Gastroesophageal sphincter (tissue), 4 donors: Measurements from ENCODE around the gene BMPR1A. TPM values are rescaled to one million over a fixed set of nuclear protein-coding genes. Genes with fewer than 3 reads are reported as not detected.

ENCODE experiments used
- ATAC-seq: fragments of 150-250 bp; one replicate; pipeline ENCODE4 v1.9.1; 2016; ENCODE audit warnings: mild to moderate bottlenecking, moderate library complexity
- H3K27ac ChIP-seq, 4 donors: fragments of 200-600 bp; sonication (generic) in 3 of 4; 1 replicate in 3 of 4; 2 replicates in 1 of 4; pipeline ENCODE4 v1.5.1; 2016 to 2019
- H3K27me3 ChIP-seq: fragments of 200-600 bp; sonication (generic); one replicate; pipeline ENCODE4 v1.5.1; 2019
- H3K36me3 ChIP-seq, 2 donors: fragments of 200-600 bp; sonication (generic); one replicate each; pipeline ENCODE4 v1.5.1; 2019; ENCODE audit warnings: control low read depth in 1 of 2
- H3K4me1 ChIP-seq, 3 donors: fragments of 200-600 bp; sonication (generic); 1 replicate in 2 of 3; 2 replicates in 1 of 3; pipeline ENCODE4 v1.5.1; 2016 to 2019; ENCODE audit warnings: control low read depth in 2 of 3
- H3K4me3 ChIP-seq, 2 donors: fragments of 200-600 bp; sonication (generic); one replicate each; pipeline ENCODE4 v1.5.1; 2019; ENCODE audit warnings: mild to moderate bottlenecking in 1 of 2, moderate library complexity in 1 of 2
- H3K9me3 ChIP-seq, 3 donors: fragments of 200-600 bp; sonication (generic); one replicate each; pipeline ENCODE4 v1.5.1; 2017 to 2019; ENCODE audit warnings: control low read depth in 2 of 3
- EP300 ChIP-seq: sonication (generic); formaldehyde crosslinking; IDR thresholded peaks from one replicate; pipeline ENCODE4 v1.6.1; 2017; ENCODE audit warnings: antibody characterized with exemption, mild to moderate bottlenecking
- POLR2A ChIP-seq, 2 donors: fragments of 450-650 bp; IDR thresholded peaks; one replicate each; pipeline ENCODE4 v1.6.1; 2017; ENCODE audit warnings: antibody characterized with exemption in 2 of 2, mild to moderate bottlenecking in 2 of 2, moderate library complexity in 1 of 2
- POLR2AphosphoS5 ChIP-seq: sonication (generic); formaldehyde crosslinking; IDR thresholded peaks from one replicate; pipeline ENCODE4 v1.6.1; 2017; ENCODE audit warnings: antibody characterized with exemption
- WGBS, 2 donors: methylation state at CpG; one replicate each; pipeline ENCODE4 v1.1.5; 2018; ENCODE audit warnings: low coverage in 1 of 2; 5-methylcytosine and 5-hydroxymethylcytosine counted together
- total RNA-seq, 4 donors: library from RNA; depleted of rRNA; stranded (reverse); fragments of >200 nt; gene quantifications; one replicate each; pipeline ENCODE4 v1.1.0, GENCODE V29; 2016
- TF ChIP-seq, protein P1 (sequence below), 4 experiments: fragments of 200-600 bp in 2 of 4; fragments of 450-650 bp in 2 of 4; sonication (generic) in 1 of 4; IDR thresholded peaks; one replicate each; pipeline ENCODE4 v1.5.1; 2017 to 2019; ENCODE audit warnings: antibody characterized with exemption in 4 of 4, mild to moderate bottlenecking in 2 of 4, moderate library complexity in 2 of 4

The BMPR1A gene
- total RNA-seq, 4 donors from 2014 or later, result 91.5 to 121 (median 117) TPM

DNA sequence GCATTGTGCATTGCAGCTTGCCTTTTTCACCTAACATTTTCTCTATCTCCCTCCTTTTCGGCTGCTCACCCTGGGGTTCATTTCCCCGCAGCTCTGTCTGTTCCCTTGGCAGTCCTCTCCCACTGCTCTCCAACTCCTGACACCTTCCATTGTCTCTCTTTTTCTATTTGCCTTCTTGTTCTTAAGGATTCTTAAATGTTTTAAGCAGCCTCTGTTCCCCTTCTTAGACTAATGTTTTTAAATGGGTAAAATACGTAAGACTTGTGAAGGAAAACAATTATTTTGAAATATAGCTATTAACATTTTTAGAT, 19.4 kb downstream of the BMPR1A start:
- Histone ChIP-seq H3K4me1 (peaks cover 3 to 80% (median 9%) of the 10 kb centered on the region in 3 donors), H3K36me3 (no peaks in the 10 kb centered on the region), H3K4me3 (no peak overlapping the region), H3K27ac (peak overlapping the region in 2 of 4 donors; percentile 22 to 38), H3K9me3 (no peaks in the 10 kb centered on the region), H3K27me3 (no peaks in the 10 kb centered on the region)
- no peak for ATAC-seq
- TF ChIP-seq POLR2AphosphoS5 (no peak), EP300 (no peak), POLR2A (IDR thresholded peaks at IDR 0.05) (no peak)
- TF ChIP-seq, protein P1, sequence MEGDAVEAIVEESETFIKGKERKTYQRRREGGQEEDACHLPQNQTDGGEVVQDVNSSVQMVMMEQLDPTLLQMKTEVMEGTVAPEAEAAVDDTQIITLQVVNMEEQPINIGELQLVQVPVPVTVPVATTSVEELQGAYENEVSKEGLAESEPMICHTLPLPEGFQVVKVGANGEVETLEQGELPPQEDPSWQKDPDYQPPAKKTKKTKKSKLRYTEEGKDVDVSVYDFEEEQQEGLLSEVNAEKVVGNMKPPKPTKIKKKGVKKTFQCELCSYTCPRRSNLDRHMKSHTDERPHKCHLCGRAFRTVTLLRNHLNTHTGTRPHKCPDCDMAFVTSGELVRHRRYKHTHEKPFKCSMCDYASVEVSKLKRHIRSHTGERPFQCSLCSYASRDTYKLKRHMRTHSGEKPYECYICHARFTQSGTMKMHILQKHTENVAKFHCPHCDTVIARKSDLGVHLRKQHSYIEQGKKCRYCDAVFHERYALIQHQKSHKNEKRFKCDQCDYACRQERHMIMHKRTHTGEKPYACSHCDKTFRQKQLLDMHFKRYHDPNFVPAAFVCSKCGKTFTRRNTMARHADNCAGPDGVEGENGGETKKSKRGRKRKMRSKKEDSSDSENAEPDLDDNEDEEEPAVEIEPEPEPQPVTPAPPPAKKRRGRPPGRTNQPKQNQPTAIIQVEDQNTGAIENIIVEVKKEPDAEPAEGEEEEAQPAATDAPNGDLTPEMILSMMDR (IDR thresholded peaks at IDR 0.05), result no peak
- 16 to 27% methylated on average over 3 of the region's 3 CpGs for WGBS, 2 donors

DNA sequence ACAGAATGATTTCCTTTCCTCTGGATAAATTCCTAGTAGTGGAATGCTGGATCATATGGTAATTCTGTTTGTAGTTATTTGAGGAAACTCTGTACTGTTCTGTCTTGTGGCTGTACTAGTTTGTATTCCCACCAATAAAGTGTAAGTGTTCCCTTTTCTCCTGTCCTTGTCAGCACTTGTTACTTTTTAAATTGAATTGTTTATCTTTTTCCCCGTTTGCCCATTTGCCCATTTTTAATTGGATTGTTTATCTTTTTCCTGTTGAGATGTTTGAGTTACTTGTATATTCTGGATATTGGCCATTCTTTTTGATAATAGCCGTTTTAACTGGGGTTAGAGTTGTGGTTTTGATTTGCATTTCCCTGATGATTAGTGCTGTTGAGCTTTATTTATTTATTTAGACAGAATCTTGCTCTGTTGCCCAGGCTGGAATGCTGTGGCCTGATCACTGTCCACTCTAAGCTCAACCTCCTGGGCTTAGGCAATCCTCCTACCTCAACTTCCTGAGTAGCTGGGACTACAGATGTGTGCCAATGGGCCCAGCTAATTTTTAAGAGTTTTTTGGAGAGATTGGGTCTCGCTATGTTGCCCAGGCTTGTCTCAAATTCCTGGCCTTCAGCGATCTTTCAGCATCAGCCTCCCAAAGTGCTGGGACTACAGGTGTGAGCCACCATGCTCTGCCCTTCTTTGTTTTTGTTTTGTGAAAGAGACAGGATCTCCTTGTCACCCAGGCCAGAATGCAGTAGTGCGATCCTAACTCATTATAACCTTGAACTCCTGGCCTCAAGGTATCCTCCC, 23.0 kb downstream of the BMPR1A start:
- Histone ChIP-seq H3K27ac (peak overlapping the region; percentile 5 to 50 (median 42)), H3K9me3 (no peaks in the 10 kb centered on the region), H3K4me1 (peaks cover 3 to 79% (median 9%) of the 10 kb centered on the region in 3 donors), H3K27me3 (no peaks in the 10 kb centered on the region), H3K36me3 (no peaks in the 10 kb centered on the region), H3K4me3 (no peak overlapping the region)
- ATAC-seq, result no peak
- 29 to 59% methylated on average over 2 to 5 of the region's 5 CpGs for WGBS, 2 donors
- TF ChIP-seq, protein P1 (IDR thresholded peaks at IDR 0.05), result no peak
- TF ChIP-seq EP300, result no peak
- no peak for TF ChIP-seq POLR2A (IDR thresholded peaks at IDR 0.05)
- no peak for TF ChIP-seq POLR2AphosphoS5

DNA sequence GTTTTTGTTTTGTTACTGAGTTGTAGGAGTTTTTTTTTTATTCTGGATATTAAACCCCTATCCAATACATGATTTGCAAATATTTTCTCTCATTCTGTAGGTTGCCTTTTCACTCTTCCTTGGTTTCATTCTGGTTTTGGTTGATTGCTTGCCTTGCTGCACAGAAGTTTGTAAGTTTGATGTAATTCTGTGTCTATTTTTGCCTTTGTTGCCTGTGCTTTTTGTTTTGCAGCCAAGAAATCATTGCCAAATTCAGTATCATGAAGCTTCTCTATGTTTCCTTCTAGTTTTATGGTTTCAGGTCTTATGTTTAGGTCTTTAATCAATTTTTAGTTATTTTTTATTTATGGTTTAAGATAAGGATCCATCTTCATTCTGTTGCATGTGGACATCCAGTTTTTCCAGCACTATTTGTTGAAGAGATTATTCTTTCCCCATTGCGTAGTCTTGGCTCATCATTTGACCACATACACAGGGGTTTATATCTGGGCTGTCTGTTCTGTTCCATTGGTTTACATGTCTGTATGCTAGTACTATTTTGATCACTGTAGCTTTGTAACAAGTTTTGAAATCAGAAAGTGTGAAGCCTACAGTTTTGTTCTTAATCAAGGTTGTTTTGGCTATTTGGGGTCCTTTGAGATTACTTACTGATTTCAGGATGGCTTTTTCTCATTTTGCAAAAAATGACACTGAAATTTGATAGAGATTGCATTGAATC, 26.4 kb downstream of the BMPR1A start:
- H3K27ac ChIP-seq, result peak overlapping the region; percentile 31 to 66 (median 42)
- TF ChIP-seq POLR2A (IDR thresholded peaks at IDR 0.05) (no peak), POLR2AphosphoS5 (no peak), EP300 (no peak)
- TF ChIP-seq, protein P1 (IDR thresholded peaks at IDR 0.05), result no peak
- no peaks in the 10 kb centered on the region for H3K9me3 ChIP-seq
- peaks cover 10 to 82% (median 11%) of the 10 kb centered on the region in 3 donors for H3K4me1 ChIP-seq
- no peak overlapping the region for H3K4me3 ChIP-seq
- no peaks in the 10 kb centered on the region for H3K27me3 ChIP-seq
- WGBS, 2 donors, result 29 to 70% methylated on average over 1 of the region's 1 CpG
- ATAC-seq, result no peak
- H3K36me3 ChIP-seq, result no peaks in the 10 kb centered on the region

DNA sequence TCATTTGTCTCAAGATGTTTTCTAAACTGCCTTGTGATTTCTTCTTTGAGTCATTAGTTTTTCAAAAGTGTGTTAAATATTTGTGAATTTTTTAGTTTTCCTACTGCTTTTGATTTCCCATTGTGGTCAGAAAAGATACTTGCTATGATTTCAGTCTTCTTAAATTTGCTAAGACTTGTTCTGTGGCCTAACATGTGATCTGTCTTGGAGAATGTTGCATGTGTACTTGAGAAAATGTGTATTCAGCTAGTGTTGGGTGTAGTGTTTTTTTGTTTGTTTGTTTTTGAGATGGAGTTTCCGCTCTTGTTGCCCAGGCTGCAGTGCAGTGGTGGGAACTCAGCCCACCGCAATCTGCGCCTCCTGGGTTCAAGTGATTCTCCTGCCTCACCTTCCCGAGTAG, 28.6 kb downstream of the BMPR1A start:
- H3K27me3 ChIP-seq, result no peaks in the 10 kb centered on the region
- no peaks in the 10 kb centered on the region for H3K36me3 ChIP-seq
- peaks cover 9 to 80% (median 10%) of the 10 kb centered on the region in 3 donors for H3K4me1 ChIP-seq
- TF ChIP-seq, protein P1 (IDR thresholded peaks at IDR 0.05), result no peak
- no peak for TF ChIP-seq POLR2AphosphoS5
- no peak for TF ChIP-seq POLR2A (IDR thresholded peaks at IDR 0.05)
- no peak overlapping the region for H3K4me3 ChIP-seq
- 90 to 100% methylated on average over 1 to 4 of the region's 4 CpGs for WGBS, 2 donors
- no peak for ATAC-seq
- peak overlapping the region in 2 of 4 donors; percentile 58 to 66 for H3K27ac ChIP-seq
- no peaks in the 10 kb centered on the region for H3K9me3 ChIP-seq
